K562 (cell line): ENCODE data around the gene MEF2C. TPM values are rescaled to one million over a fixed set of nuclear protein-coding genes. Genes with fewer than 3 reads are reported as not detected.

Experiments
- ARID3B ChIP-seq: fragments of 250-450 bp; sonication (Bioruptor Pico); IDR thresholded peaks from 2 replicates; pipeline ENCODE4 v1.4.0; 2020; ENCODE audit warnings: borderline replicate concordance
- CAMTA2 ChIP-seq: fragments of 250-450 bp; sonication (Bioruptor Pico); conservative IDR thresholded peaks from 2 replicates; pipeline ENCODE4 v1.5.1; 2022
- DACH1 ChIP-seq: fragments of 450-650 bp; IDR thresholded peaks from 2 replicates; pipeline ENCODE4 v1.6.1; 2018; ENCODE audit not compliant: partially characterized antibody
- HNRNPK ChIP-seq: fragments of 200-400 bp; formaldehyde crosslinking; IDR thresholded peaks from one replicate; pipeline ENCODE4 v1.6.1; 2018; ENCODE audit warnings: mild to moderate bottlenecking, low read depth, low read length; ENCODE audit not compliant: poor library complexity, severe bottlenecking
- KLF10 ChIP-seq: fragments of 250-450 bp; sonication (Bioruptor Pico); IDR thresholded peaks from 2 replicates; pipeline ENCODE4 v1.6.1; 2021; ENCODE audit warnings: matching md5 sums
- LEF1 ChIP-seq: fragments of 450-650 bp; IDR thresholded peaks from 2 replicates; pipeline ENCODE4 v1.6.1; 2016; ENCODE audit warnings: mild to moderate bottlenecking
- PBX2 ChIP-seq, 2 experiments: IDR thresholded peaks in 1 of 2; conservative IDR thresholded peaks in 1 of 2; 2 replicates each; pipeline ENCODE4 v1.6.1; 2016; ENCODE audit warnings: low read depth in 2 of 2, mild to moderate bottlenecking in 1 of 2, missing compliant biosample characterization in 1 of 2, missing genetic modification characterization in 1 of 2, moderate library complexity in 1 of 2
- SMC3 ChIP-seq: conservative IDR thresholded peaks from 2 replicates; pipeline ENCODE4 v1.6.1; 2011; ENCODE audit warnings: low read depth, low read length, improper control_type of control experiment; ENCODE audit not compliant: insufficient read depth
- SP2 ChIP-seq: IDR thresholded peaks from 2 replicates; pipeline ENCODE4 v1.6.1; 2011; ENCODE audit warnings: mild to moderate bottlenecking, low read depth, low read length, moderate library complexity; ENCODE audit not compliant: poor library complexity, severe bottlenecking; ENCODE audit errors: extremely low read depth
- TRIM24 ChIP-seq, 2 experiments: fragments of 450-650 bp; IDR thresholded peaks; 2 replicates each; pipeline ENCODE4 v1.6.1; 2016
- XRCC4 ChIP-seq: IDR thresholded peaks from one replicate; pipeline ENCODE4 v1.6.1; 2011; ENCODE audit not compliant: insufficient read depth, insufficient read length; ENCODE audit errors: extremely low read depth
- ZBTB11 ChIP-seq, 3 experiments: fragments of 200-800 bp in 1 of 3; fragments of 250-450 bp in 1 of 3; fragments of 450-650 bp in 1 of 3; sonication (Bioruptor Pico) in 1 of 3; sonication (Bioruptor generic) in 1 of 3; formaldehyde crosslinking in 1 of 3; IDR thresholded peaks; 2 replicates each; pipeline versions ENCODE4 v1.6.1 to v1.8.0; 2016 to 2022; ENCODE audit warnings: mild to moderate bottlenecking in 2 of 3, missing genetic modification characterization in 2 of 3, missing compliant biosample characterization in 1 of 3, moderate library complexity in 1 of 3
- ZBTB12 ChIP-seq: fragments of 250-450 bp; sonication (Bioruptor Pico); IDR thresholded peaks from 2 replicates; pipeline ENCODE4 v1.4.0; 2020
- ZBTB9 ChIP-seq: fragments of 450-650 bp; formaldehyde crosslinking; IDR thresholded peaks from 2 replicates; pipeline ENCODE4 v1.4.0; 2020; ENCODE audit warnings: mild to moderate bottlenecking, moderate library complexity
- ZNF644 ChIP-seq: fragments of 200-800 bp; sonication (Bioruptor generic); IDR thresholded peaks from 2 replicates; pipeline ENCODE4 v1.6.1; 2016; ENCODE audit warnings: low read depth, missing genetic modification characterization, missing compliant biosample characterization
- polyA plus RNA-seq, 8 experiments: library from polyadenylated mRNA; depleted of rRNA in 4 of 8; stranded (reverse) in 5 of 8; unstranded in 3 of 8; fragments of >200 nt; fragmentation: Nextera tagmentation in 2 of 8; fragmentation: Illumina TruSeq in 1 of 8; extraction: Ambion mirVana in 2 of 8; extraction: Trizol in 1 of 8; gene quantifications; 2 replicates each; pipeline versions ENCODE4 v1.2.1 to v1.2.3, GENCODE V29; 2011 to 2014; ENCODE audit warnings: inconsistent platforms in 1 of 8, missing spikeins in 1 of 8
- total RNA-seq, 7 experiments: library from RNA; depleted of rRNA in 6 of 7; stranded (reverse); fragments of >200 nt in 6 of 7; fragmentation: Illumina TruSeq in 2 of 7; extraction: Trizol in 2 of 7; gene quantifications; 2 replicates each; pipeline versions ENCODE4 v1.2.1 to v1.2.3, GENCODE V29; 2011 to 2021; ENCODE audit warnings: low replicate concordance in 1 of 7

MEF2C gene
- total and polyA plus RNA-seq, 9 of the 15 experiments (the other 6 are each of a cell fraction or from before 2014, with no cell fraction given) = 25.1 to 67.8 (median 58.3) TPM

GRCh38 chr5:88836195-88836838 lies 46.7 kb downstream of the MEF2C start (continued):
- 0 out of 2 replicates have a peak, but pooled peaks have one; percentile 30 for TF ChIP-seq ZNF644 (tag)
- peak; percentile 68 to 80; a peak in 3 of 4 replicates for TF ChIP-seq TRIM24 (IDR thresholded peaks at IDR 0.05)
- TF ChIP-seq ARID3B = no peak
- TF ChIP-seq PBX2 (CRISPR knock-in tag; IDR thresholded peaks at IDR 0.05; ENCODE audit: low read depth) = no peak
- peak; percentile 30; the same call in 1 of the 2 replicates for TF ChIP-seq PBX2 (tag; conservative IDR thresholded peaks at IDR 0.05; ENCODE audit: low read depth)
- no peak for TF ChIP-seq ZBTB12 (CRISPR knock-in tag)
- no peak for TF ChIP-seq CAMTA2
- TF ChIP-seq ZBTB11 (CRISPR knock-in tag; IDR thresholded peaks at IDR 0.05) = no peak
- no peak for TF ChIP-seq HNRNPK
- TF ChIP-seq SMC3 = no peak
- TF ChIP-seq XRCC4 = no peak
- peak; percentile 63; the same call in 1 of the 2 replicates for TF ChIP-seq ZBTB9 (CRISPR knock-in tag)
- no peak for TF ChIP-seq SP2
- TF ChIP-seq DACH1 = peak; percentile 16
- TF ChIP-seq LEF1 = peak; percentile 61; the same call in 1 of the 2 replicates
- TF ChIP-seq KLF10 (CRISPR knock-in tag) = no peak
